Activated T-helper 9 cell treated with anti-CD3 and anti-CD28 coated beads, Interleukin-2, amount 50 U/mL, for 16 hours (primary cell): ENCODE measurements around the gene GPER1.
"Not testable (repeated sequence)": the region's sequence is repeated elsewhere in the genome, so short reads cannot be mapped to it uniquely, and the experiment has no call there.

ENCODE experiments used
- DNase-seq: peaks from one replicate; pipeline ENCODE4 v3.0.0-alpha.2; 2020; ENCODE audit warnings: low read depth

GPER1 gene

DNA sequence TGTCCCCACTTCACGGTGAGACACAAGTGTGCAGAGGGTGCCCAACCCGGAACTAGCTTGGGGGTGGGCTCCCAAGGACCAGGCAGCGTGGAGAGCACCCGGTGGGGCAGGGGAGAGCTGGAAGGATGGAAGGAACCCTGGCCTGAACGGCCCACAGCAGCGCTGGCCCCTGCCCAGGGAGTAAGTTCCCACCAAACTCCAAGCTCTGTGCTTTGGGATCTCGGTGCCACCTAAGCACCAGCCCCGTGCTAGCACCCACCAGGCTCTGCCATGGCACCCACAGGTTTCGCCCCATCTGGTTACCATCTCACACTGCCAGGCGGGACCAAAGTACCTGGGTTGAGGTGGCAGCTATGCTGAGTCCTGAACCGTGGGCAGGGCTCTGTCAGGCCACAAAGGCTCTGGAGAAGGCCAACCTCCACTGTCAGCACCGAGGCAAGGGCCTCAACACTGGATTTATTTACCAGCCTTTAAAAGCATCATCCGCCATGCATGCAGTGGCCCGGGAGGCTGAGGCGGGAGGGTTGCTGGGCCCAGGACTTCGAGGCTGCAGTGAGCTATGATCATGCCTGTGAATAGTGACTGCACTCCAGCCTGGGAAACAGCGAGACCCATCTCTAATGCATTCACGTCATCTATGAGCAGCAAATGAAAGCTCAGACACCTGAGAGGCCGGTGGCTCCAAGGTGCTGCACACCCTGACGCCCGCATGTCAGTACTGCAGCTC is 16.0 kb downstream of the GPER1 start:
- no peak for DNase-seq

DNA sequence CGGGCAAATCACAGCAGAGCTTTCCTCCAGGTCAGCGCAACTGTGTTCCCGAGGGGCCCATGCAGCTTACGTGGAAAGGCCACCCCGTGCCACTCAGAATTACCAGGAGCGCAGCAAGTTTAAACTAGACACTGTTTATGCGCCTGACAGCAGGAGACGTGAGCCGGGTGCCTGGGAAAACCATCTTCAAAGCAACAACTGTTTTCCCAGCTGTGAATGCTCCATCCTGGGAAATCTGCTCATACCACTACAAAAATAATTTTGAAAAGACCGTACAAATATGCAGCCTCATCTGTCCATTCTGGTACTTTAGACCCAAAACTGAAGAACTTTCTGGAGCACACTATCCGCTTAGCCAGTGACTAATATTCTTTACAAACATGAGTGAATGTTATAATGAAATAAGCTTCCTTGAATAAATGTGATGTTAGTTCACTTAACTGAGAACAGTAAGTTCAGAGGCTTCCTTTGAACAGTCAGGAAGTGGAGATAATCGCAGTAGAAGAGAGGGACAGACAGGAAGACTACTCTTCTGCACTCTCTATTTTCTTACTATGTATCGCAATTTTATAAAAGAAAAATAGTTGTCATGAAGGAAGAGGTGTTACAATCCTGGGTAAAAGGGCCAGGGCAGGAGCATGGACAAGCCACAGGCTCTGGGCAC is 16.7 kb downstream of the GPER1 start:
- no peak for DNase-seq

DNA sequence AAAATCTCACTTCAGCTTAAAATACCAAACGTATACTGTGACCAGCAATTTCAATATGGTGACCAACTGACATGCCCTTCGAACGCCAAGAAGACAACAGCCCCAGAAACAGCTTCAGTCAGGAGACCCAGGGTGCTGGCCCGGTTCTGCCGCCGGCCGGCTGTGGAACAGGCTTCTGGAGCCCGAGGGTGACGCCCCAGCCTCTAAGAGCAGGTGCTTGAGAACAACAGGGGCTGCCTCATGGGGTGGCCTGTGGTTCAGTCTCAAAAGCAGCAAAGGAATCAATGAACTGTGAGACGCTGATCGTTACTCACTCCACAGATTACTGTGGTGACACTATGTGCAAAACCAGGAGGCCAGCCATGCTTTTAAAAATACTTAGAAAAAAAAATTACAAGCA is 17.3 kb downstream of the GPER1 start:
- no peak for DNase-seq

DNA sequence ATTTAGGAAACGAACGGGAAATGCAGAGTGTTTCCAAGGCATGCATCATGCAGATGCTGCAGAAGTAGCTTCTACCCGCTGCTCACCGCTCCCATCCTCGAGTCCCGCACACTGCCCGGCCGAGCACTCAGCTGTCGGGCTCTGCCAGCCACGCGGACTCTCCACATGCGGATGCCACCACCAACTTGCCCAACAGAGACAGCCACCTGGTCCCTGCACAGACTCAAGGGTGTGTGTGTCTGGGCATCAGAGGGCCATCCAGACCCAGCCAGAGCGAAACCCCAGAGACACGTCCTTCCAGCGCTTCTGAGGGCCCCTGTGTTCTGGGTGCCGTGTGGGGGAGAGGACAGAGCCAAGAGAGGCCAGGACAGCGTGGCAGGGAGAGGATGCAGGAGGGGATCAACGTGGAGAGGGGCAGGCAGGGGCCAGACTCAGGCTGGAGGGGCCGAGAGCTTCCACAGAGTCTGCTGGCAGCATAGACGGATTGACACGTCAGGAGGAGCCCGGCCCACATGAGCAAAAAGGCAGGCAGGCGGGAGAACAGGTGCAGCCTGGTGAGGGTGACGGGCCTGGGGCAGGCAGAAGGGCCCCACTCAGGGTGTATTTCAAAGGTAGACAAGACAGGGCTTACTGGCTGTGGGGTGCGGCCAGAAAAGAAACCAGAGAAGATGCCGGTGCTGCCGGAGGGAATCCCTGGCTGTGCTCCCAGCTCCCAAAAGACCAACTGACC is 18.3 kb downstream of the GPER1 start:
- no peak for DNase-seq

DNA sequence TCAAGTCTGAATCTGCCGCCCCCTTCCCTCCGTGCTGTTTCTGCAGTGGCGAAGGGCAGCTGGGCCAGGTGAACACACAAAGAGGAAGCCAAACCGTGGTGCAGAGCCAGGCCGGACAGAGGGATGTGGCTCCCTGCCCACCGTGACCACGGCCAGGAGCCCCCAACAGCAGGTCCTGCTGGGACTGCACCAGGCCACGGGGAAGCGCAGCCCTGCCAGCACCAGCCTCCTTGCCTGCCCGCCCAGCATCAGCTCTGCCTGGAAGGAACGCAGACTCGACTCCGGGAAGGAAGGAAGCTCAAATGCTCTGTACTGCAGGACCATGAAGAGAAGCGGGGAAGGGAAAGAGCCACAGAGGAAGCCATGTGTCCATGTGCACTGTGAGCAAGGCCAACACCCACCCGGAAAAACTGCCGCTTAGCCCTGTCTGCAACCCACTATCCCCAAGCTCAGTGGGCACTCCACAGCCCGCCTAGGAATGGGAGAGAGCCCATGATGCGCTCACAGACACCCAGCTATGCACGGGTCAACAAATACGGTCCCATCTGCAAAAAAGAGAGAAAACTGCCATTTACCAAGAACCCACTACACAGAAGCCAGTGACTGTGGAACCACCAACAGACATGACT is 19.0 kb downstream of the GPER1 start:
- DNase-seq: no peak

DNA sequence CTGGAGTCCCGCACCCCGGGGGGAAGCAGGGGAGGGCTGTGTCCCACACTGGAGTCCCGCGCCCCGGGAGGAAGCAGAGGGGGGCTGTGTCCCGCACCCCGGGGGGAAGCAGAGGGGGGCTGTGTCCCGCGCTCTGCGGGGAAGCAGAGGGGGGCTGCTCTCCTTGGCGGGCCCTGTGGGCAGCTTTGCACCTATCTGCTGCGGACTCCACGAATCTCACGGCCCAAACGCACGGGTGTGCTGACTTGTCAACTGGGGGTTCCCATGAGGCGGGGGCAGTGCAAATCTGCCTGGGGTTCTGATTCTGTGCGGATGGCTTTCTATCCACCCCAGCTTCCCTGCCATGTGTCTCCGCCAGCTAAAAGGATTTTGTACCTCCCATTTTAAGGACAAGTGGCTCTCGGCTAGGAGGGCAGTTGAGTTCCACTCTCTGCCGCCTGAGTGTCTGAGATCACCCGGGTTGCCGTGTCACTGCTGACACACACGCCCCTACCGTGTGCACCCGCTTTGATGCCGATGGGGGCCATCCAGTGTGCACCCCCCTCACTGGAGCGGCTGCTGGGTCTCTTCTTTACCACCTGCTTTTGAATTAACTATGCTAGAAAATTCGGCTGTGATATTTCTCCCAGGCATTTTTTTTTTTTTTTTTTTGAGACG is 20.5 kb downstream of the GPER1 start:
- DNase-seq: no peak

DNA sequence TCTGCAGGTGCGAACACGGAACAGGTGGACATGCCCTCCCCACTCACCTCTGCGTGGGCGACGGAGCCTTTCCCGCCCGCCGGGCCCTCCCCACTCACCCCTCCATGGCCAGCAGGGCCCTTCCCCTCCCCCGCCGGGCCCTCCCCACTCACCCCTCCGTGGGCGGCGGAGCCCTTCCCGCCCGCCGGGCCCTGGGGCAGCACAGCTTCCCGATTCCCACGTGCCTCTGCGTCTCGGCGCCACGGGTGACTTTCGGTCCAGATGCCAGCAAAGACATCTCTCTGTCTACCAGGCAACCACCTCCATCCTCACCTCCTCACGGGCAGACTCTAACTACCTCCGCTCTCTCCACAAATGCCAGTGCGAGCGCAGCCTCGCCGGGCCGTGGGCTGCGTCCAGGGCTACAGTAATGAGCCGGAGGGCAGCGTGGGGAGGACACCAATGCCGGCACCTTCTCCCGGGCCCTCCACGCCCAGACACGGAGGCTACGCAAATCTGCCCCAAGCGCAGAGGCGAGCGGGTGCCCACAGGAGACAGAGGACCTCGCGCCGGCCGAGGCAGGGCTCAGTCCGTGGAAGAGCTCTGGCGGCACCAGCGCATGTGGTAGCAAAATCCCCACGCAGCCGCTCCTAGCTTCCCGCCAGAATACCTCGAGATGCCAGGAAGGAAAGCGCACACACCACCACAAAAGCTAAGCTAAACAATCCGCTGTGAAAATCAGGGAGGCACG is 21.8 kb downstream of the GPER1 start:
- DNase-seq: no peak

DNA sequence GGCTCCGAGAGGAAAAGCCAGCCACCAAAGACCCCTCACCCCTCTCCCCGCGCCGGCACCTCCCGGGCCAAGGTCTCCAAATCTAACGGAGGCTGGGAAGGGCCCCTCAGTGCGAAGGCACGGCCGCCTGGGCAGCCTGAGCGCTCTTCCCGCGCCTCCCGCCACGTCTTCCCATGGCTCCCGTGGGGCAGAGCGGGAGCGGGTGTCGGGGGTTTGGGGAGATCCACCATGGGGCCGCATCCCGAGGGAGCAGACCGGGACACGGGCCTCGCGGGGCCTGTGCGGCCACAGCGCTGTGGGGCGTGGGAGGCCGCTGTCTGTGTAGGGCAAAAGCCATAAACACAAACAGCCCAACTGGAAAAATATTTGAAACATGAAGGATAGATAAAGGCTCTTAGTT is 22.4 kb downstream of the GPER1 start:
- DNase-seq: no peak

DNA sequence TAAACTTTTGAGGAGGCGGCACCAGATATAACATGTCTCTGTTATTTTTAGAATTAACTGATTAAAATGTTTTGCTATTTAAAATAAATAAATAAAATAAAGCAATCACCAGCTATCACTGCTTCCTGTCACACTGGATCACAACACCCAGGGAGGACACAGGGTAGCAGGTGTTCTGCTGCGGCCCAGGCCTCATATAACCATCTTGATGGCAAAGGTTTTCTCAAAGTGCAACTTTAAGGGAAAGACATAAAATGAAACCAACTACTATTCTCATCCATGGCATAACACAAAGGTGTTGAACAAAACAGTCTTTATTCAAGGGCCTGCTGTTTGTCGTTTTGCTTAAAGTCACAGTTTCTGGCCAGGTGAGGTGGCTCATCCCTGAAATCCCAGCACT is 23.2 kb downstream of the GPER1 start:
- no peak for DNase-seq

DNA sequence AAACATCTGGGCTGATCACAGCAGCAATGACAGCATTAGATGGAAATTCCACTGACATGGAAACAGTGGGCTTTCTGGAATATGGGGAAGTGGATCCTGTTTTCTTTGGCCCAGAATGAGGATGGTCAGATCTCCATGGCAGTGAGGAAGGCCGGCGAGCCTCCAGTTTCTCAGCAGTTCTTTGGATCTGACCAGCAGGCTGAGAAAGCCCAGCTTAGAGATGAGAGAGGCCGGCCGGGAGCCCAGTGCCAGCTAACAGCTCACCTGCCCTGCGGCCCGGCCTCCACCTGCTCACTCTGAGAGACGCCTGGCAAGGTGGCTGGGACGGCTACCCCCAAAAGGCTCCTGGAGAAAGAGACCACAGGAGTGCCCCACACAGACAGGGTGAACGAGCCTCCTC is 24.2 kb downstream of the GPER1 start:
- DNase-seq: no peak

DNA sequence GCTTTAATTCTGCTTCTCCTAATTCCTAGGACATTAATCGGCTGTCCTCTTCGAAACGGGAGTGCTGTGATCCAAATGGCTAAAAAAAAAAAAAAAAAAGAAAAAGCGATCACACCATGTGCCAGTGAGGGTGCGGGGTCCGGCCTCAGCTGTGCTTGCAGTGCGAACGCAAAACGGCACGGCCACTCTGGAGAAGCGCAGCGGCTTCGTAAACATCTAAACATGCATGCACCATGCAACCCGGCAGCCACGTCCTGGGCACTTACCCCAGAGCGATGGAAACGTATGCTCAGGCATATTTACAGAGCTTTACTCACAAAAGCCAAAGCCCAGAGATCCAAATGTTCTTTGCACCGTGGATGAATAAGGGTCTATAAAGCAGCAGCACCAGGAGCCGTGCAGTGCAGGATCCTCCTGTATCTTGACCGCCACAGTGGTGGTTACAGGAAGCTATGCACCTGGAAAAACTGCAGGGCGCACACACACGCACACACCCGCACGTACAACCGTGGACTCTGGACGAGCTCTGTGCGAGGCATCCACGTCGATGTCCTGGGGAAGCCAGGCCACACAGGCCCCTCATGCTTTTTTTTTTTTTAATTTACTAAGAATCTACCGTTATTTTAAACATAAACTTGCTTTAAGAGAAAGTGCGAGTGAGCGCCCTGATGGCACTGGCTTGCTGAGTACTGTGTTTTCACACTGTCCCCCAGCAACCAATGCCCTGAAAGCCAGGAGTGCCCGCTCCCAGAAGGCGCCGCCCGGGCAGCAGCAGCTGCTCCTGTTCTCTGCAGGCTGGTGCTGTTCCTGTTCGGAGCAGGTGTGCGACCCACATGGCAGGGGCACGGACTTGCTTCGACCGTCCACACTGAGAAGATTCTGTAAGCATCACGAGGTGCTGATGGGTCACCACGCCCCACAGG is 25.0 kb downstream of the GPER1 start:
- DNase-seq: no peak

DNA sequence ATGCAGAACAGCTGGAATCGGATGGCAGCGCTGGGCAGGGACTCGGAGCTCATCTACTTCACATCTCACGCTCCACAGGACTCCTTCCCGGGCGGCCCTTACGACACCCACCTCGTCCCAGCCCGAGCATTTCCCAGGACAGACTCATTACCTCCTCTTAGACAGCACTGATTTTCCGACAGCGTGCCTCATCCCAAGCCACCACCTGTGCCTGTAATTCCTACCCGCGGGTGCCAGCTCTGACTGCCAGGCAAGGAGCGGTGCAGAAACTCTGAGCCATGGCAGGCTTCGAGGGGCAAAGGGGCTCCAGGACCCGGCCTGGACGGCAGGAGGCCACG is 25.6 kb downstream of the GPER1 start:
- no peak for DNase-seq

DNA sequence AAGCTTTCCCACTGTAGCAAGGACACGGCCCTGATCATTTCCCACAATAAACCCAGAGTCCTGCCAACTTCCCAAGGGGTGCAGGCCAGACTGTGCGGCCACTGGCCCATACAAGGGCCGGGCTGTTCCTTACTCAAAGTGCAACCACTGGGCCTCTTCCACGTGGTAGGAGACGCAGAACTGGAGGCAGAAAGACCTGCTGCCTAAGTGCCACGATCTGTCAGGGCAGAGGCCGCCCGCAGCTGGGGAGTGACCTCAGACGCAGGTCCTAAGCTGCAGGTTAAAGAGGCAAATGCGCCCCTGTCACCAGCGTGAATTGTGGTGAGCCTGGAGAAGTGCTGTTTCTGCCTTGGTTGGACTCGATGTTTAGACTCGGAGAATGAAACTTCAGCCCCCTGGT is 26.2 kb downstream of the GPER1 start:
- DNase-seq: no peak

DNA sequence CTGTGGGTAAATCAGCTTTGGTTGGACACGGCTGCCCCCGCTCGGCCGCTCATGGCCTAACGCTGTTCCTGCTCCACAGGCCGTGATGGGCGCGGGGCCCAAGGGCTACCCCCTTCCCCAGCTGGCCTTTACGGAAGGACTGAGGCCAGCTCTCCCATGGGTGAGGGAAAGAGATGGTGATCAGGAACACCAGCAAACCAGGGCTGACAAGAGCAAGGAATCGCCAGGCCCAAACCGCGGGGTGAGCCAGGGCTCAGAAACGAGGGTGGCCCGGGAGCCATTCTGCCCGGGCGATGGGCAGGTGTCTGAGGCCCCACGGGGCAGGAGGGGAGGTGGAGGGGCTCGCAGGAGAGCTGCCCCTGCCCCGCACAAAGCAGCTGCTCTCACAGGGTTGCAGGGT is 26.6 kb downstream of the GPER1 start:
- no peak for DNase-seq

DNA sequence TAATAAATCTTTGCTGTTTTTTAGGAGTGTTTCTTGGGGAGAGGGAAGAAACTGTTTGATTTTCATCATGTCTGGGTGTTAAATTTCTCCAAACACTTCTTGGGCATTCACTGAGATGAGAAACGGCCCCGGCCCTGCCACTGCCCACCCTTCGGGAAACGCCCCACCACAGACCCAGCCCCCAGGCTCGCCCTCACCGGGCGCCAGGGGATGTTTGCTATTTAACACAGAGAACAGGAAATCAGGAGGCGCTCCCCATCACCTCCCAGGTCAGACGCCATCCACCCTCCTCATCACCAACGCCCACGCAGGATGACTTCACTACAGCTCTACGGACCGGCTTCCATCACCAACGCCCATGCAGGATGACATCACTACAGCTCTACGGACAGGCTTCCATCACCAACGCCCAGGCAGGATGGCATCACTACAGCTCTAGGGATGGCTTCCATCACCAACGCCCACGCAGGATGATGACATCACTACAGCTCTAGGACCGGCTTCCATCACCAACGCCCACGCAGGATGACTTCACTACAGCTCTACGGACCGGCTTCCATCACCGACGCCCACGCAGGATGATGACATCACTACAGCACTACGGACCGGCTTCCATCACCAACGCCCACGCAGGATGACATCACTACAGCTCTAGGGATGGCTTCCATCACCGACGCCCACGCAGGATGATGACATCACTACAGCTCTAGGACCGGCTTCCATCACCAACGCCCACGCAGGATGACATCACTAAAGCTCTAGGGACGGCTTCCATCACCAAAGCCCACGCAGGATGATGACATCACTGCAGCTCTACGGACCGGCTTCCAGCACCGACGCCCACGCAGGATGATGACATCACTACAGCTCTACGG is 27.5 kb downstream of the GPER1 start:
- not testable (repeated sequence) for DNase-seq

DNA sequence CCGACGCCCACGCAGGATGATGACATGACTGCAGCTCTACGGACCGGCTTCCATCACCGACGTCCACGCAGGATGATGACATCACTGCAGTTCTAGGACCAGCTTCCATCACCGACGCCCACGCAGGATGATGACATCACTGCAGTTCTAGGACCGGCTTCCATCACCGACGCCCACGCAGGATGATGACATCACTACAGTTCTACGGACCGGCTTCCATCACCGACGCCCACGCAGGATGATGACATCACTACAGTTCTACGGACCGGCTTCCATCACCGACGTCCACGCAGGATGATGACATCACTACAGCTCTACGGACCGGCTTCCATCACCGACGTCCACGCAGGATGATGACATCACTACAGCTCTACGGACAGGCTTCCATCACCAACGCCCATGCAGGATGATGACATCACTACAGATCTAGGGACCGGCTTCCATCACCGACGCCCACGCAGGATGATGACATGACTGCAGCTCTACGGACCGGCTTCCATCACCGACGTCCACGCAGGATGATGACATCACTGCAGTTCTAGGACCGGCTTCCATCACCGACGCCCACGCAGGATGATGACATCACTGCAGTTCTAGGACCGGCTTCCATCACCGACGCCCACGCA is 28.6 kb downstream of the GPER1 start:
- not testable (repeated sequence) for DNase-seq

DNA sequence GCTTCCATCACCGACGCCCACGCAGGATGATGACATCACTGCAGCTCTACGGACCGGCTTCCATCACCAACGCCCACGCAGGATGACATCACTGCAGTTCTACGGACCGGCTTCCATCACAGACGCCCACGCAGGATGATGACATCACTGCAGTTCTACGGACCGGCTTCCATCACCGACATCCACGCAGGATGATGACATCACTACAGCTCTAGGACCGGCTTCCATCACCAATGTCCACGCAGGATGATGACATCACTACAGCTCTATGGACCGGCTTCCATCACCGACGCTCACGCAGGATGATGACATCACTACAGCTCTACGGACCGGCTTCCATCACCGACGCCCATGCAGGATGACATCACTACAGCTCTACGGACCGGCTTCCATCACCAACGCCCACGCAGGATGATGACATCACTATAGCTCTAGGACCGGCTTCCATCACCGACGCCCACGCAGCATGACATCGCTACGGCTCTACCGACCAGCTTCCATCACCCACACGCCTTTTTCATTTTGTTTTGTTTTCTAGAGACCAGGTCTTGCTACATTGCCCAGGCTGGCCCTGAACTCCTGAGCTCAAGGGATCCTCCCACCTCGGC is 29.5 kb downstream of the GPER1 start:
- no peak for DNase-seq

DNA sequence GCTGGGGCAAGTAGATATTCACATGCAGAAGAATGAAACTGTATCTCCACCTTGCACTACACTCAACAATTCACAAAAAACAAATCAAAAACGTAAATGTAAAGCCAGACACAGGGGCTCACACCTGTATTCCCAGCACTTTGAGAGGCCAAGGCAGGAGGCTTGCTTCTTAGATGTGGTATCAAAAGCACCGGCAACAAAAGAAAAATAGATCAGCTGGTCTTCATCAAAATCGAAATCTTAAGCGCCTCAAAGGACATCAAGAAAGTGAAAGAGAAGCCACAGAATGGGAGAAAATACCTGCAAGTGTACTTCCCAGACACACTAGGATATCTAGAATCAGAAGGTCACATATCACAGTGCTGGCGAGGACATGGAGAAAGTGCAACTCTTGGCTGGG is 31.3 kb downstream of the GPER1 start:
- DNase-seq: no peak

DNA sequence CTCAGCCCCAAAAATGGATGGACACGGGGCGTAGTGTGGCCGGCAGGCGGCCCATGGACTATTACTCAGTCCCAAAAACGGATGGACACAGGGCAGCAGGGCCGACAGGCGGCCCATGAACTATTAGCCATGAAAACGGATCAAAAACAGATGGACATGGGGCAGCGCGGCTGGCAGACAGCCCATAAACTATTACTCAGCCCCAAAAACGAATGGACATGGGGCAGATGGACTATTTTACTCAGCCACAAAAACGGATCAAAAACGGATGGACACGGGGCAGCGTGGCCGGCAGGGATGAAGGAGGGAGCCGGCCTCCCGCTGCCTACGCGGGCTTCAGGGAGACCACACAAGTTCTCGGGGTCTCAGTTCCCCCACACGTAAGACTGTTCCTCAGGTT is 32.9 kb downstream of the GPER1 start:
- no peak for DNase-seq
